Measurements from ENCODE around the gene EHMT2. TPM values are rescaled to one million over a fixed set of nuclear protein-coding genes. Genes with fewer than 3 reads are reported as not detected.

Gene EHMT2
- total and polyA plus RNA-seq, 2 of the 13 experiments (the other 11 are each of a cell fraction or from before 2014, with no cell fraction given): 55.2 to 69.2 TPM

DNA sequence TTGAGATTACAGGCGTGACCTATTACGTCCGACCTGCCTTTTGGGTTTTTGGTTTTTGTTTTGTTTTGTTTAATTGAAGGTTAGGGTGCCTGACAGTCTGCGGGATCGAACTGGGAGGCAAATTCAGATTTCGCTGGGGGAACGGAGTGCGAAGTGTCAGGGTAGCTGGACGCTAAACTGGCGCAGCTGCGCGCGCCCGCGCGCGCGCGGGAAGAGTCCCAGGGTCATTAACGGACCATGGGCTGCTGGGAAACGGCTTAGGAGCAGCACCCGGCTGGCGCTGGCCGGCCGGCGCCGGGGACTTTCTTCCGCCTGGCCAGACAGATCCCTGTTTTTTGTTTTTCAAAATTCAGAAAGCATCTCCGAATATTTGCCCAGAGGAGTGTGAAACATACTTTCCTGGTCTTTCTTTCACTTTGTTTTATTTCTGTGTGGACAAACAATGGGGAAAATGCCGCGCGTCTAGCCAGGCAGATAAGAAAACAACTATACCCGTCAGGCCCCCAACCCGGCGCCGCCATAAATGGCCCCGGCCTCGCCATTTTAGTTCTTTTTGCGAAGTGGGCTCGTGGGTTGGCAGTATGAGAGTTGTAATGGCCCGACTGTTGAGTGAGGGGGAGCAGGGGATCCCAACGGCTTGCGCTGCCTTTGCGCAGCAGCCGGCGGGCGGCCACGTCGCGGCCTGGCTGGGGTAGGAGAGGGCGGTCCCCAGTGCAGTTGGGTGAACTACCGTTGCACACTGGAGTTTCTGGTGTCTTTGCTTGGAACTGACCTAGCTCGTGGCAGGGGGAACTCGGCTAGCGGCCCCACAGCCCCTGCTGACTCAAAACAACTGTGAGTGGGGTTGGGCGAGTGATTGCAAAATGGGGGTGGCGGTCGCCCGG, 62.9 kb downstream of the EHMT2 start (continued):
- peak; percentile 72; the same call in 1 of the 2 replicates for TF ChIP-seq ZNF296 (CRISPR knock-in tag; conservative IDR thresholded peaks at IDR 0.05)
- peak; percentile 35; the same call in 1 of the 2 replicates for TF ChIP-seq NFYB (CRISPR knock-in tag; IDR thresholded peaks at IDR 0.05)
- TF ChIP-seq SRSF9 (IDR thresholded peaks at IDR 0.05; ENCODE audit: borderline replicate concordance, insufficient read depth, low read depth, low read length, poor library complexity, severe bottlenecking): no peak
- peak; percentile 37; the same call in 1 of the 2 replicates for TF ChIP-seq PAF1 (CRISPR knock-in tag; IDR thresholded peaks at IDR 0.05)
- peak; percentile 50; the same call in 1 of the 2 replicates for TF ChIP-seq SIX1 (CRISPR knock-in tag; IDR thresholded peaks at IDR 0.05; ENCODE audit: borderline replicate concordance)
- TF ChIP-seq, protein P1, sequence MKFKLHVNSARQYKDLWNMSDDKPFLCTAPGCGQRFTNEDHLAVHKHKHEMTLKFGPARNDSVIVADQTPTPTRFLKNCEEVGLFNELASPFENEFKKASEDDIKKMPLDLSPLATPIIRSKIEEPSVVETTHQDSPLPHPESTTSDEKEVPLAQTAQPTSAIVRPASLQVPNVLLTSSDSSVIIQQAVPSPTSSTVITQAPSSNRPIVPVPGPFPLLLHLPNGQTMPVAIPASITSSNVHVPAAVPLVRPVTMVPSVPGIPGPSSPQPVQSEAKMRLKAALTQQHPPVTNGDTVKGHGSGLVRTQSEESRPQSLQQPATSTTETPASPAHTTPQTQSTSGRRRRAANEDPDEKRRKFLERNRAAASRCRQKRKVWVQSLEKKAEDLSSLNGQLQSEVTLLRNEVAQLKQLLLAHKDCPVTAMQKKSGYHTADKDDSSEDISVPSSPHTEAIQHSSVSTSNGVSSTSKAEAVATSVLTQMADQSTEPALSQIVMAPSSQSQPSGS (CRISPR knock-in tag; IDR thresholded peaks at IDR 0.05): peak; percentile 70
- TF ChIP-seq ZNF44 (CRISPR knock-in tag; IDR thresholded peaks at IDR 0.05): no peak
- peak; percentile 92 for TF ChIP-seq MYC (CRISPR knock-in tag; IDR thresholded peaks at IDR 0.05; ENCODE audit: borderline replicate concordance)
- TF ChIP-seq, protein P2, sequence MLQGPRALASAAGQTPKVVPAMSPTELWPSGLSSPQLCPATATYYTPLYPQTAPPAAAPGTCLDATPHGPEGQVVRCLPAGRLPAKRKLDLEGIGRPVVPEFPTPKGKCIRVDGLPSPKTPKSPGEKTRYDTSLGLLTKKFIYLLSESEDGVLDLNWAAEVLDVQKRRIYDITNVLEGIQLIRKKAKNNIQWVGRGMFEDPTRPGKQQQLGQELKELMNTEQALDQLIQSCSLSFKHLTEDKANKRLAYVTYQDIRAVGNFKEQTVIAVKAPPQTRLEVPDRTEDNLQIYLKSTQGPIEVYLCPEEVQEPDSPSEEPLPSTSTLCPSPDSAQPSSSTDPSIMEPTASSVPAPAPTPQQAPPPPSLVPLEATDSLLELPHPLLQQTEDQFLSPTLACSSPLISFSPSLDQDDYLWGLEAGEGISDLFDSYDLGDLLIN (CRISPR knock-in tag; IDR thresholded peaks at IDR 0.05; ENCODE audit: borderline replicate concordance): peak; percentile 99
- peak; percentile 87 for TF ChIP-seq ZFX (CRISPR knock-in tag; IDR thresholded peaks at IDR 0.05; ENCODE audit: low read depth)
- no peak for TF ChIP-seq ZNF10 (CRISPR knock-in tag; IDR thresholded peaks at IDR 0.05; ENCODE audit: borderline replicate concordance, low read depth)
- no peak for TF ChIP-seq NPAS2 (CRISPR knock-in tag; IDR thresholded peaks at IDR 0.05; ENCODE audit: borderline replicate concordance)
- peak; percentile 81 for TF ChIP-seq KDM3A (CRISPR knock-in tag; IDR thresholded peaks at IDR 0.05; ENCODE audit: low read depth)
- TF ChIP-seq, protein P3, sequence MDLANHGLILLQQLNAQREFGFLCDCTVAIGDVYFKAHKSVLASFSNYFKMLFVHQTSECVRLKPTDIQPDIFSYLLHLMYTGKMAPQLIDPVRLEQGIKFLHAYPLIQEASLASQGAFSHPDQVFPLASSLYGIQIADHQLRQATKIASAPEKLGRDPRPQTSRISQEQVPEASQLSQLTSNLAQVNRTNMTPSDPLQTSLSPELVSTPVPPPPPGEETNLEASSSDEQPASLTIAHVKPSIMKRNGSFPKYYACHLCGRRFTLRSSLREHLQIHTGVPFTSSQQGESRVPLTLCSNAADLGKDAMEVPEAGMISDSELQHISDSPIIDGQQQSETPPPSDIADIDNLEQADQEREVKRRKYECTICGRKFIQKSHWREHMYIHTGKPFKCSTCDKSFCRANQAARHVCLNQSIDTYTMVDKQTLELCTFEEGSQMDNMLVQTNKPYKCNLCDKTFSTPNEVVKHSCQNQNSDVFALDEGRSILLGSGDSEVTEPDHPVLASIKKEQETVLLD (CRISPR knock-in tag; IDR thresholded peaks at IDR 0.05; ENCODE audit: low read depth): no peak
- TF ChIP-seq, protein P4, sequence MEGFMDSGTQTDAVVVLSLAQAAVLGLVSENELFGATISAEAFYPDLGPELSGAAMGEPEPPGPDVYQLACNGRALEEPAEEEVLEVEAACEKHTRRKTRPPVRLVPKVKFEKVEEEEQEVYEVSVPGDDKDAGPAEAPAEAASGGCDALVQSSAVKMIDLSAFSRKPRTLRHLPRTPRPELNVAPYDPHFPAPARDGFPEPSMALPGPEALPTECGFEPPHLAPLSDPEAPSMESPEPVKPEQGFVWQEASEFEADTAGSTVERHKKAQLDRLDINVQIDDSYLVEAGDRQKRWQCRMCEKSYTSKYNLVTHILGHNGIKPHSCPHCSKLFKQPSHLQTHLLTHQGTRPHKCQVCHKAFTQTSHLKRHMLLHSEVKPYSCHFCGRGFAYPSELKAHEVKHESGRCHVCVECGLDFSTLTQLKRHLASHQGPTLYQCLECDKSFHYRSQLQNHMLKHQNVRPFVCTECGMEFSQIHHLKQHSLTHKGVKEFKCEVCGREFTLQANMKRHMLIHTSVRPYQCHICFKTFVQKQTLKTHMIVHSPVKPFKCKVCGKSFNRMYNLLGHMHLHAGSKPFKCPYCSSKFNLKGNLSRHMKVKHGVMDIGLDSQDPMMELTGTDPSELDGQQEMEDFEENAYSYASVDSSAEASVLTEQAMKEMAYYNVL (CRISPR knock-in tag; IDR thresholded peaks at IDR 0.05; ENCODE audit: borderline replicate concordance): peak; percentile 83; the same call in 1 of the 2 replicates
- no peak for TF ChIP-seq ARNT (IDR thresholded peaks at IDR 0.05)
- peak; percentile 67; the same call in 1 of the 2 replicates for TF ChIP-seq ZNF317 (CRISPR knock-in tag; IDR thresholded peaks at IDR 0.05)
- peak; percentile 59; the same call in 1 of the 2 replicates for TF ChIP-seq ZNF776 (CRISPR knock-in tag; IDR thresholded peaks at IDR 0.05)
- TF ChIP-seq, protein P5, sequence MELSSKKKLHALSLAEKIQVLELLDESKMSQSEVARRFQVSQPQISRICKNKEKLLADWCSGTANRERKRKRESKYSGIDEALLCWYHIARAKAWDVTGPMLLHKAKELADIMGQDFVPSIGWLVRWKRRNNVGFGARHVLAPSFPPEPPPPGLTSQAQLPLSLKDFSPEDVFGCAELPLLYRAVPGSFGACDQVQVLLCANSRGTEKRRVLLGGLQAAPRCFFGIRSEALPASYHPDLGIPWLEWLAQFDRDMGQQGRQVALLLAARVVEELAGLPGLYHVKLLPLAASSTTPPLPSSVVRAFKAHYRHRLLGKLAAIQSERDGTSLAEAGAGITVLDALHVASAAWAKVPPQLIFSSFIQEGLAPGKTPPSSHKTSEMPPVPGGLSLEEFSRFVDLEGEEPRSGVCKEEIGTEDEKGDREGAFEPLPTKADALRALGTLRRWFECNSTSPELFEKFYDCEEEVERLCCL (CRISPR knock-in tag; IDR thresholded peaks at IDR 0.05; ENCODE audit: borderline replicate concordance): peak; percentile 73
- TF ChIP-seq NRL (CRISPR knock-in tag; IDR thresholded peaks at IDR 0.05; ENCODE audit: borderline replicate concordance): peak; percentile 76; the same call in 1 of the 2 replicates
- TF ChIP-seq DPF2 (CRISPR knock-in tag; IDR thresholded peaks at IDR 0.05; ENCODE audit: borderline replicate concordance, low read depth): no peak

All from HepG2 (cell line).